Epidermal melanocyte (primary cell): Measurements from ENCODE around the gene EEFSEC.

Experiments used
- DNase-seq: peaks from one replicate; pipeline ENCODE4 v3.0.0; 2011; ENCODE audit warnings: low spot score; ENCODE audit not compliant: insufficient read length

EEFSEC gene, protein sequence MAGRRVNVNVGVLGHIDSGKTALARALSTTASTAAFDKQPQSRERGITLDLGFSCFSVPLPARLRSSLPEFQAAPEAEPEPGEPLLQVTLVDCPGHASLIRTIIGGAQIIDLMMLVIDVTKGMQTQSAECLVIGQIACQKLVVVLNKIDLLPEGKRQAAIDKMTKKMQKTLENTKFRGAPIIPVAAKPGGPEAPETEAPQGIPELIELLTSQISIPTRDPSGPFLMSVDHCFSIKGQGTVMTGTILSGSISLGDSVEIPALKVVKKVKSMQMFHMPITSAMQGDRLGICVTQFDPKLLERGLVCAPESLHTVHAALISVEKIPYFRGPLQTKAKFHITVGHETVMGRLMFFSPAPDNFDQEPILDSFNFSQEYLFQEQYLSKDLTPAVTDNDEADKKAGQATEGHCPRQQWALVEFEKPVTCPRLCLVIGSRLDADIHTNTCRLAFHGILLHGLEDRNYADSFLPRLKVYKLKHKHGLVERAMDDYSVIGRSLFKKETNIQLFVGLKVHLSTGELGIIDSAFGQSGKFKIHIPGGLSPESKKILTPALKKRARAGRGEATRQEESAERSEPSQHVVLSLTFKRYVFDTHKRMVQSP

DNA sequence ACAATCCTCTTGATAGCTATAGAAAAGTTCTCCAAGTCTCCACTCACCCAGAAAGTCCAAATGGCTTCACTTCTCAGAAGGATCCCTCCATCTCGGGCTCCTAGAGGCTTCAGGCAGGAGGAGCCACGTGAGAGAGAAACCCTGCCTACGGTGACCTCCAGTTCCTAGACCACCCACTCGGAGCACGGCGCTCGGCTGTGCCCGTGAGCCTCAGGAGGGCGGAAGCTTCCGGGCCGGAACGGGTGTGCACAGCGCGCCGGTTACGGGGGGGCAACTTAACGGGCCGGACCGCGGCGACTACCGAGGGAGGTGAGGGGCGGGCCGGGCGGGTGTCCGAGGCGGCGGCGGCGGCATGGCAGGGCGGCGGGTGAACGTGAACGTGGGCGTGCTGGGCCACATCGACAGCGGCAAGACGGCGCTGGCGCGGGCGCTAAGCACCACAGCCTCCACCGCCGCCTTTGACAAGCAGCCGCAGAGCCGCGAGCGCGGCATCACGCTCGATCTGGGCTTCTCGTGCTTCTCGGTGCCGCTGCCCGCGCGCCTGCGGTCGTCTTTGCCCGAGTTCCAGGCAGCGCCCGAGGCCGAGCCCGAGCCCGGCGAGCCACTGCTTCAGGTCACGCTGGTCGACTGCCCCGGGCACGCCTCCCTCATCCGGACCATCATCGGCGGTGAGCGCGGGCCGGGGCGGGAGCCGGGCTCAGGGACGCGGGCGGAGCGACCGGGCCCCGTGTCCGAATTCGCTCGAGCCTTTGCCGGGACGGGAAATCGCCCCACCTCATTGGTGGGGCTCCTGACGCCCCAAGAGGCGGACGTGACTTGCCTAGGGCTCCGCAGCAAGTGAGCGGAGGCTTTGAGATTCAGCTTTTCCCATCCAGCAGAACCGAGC, at the start of gene EEFSEC:
Gene EEFSEC (plus strand): TSS at position 326 of the 886 bp plus-strand sequence. CDS start 27 bp downstream, at position 353.
- DNase-seq: peak; percentile 24

DNA sequence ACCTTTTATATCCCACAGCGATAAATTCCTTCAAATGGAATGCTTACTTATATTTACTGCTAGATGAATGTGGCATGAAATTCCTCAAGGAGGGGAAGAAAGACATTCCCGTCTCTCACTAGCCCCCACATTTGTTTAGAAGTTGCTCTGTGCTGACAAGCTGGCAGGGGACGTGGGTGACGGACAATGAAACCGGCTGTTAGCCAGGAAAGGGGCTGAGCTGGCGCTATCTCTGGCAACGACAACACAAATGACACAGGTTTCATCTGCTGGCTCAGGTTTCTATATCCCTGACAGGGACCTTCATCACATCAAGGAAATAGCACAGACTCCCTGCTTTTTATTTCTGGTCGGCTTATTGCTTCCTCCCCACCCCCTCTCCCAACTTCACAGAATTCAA, 45.4 kb upstream of the EEFSEC start:
- no peak for DNase-seq

DNA sequence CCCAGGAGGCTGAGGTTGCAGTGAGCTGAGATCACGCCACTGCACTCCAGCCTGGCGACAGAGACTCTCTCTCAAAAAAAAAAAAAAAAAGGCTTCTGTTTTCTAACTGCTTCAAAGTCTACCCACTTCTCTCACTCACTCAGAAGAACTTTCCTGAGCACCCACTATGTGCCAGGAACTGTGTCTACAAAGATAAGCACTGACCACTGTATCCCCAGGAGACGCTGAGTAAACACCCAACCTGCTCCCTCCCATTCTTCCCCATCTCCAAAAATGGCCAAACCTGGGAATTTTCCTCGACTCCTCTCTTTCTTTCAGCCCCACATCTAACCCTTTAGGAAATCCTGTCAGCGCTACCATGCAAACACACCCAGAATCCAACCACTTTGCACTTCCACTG, 42.1 kb upstream of the EEFSEC start:
- no peak for DNase-seq

DNA sequence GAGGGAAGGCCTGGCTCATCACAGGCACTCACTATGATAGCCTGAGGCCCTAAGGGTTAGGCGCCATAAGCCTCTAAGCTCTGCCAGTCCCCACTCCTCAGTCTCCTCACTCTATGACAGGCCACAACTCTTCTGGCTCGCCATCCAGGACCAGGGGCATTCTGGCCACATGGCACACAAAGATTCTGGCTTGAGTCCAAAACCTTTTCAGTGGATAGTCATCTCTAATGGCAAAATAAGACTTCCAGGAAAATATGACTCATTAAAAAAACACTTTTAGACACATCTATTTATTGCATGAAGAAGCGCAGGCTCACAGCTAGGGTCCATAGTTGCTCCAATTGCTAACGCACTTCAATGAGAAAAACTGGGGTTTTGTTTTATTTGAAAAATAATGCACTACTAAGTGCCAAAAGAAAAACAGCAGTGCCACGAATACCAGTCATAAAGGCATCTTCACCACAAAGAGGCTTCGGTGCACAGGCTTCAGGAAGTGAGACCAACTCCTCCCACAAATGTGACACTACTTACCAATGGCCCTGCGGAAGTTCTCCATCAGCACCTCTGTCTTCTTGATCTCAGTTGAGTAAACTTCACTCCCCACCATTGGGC, 40.8 kb upstream of the EEFSEC start:
- peak; percentile 37 for DNase-seq

DNA sequence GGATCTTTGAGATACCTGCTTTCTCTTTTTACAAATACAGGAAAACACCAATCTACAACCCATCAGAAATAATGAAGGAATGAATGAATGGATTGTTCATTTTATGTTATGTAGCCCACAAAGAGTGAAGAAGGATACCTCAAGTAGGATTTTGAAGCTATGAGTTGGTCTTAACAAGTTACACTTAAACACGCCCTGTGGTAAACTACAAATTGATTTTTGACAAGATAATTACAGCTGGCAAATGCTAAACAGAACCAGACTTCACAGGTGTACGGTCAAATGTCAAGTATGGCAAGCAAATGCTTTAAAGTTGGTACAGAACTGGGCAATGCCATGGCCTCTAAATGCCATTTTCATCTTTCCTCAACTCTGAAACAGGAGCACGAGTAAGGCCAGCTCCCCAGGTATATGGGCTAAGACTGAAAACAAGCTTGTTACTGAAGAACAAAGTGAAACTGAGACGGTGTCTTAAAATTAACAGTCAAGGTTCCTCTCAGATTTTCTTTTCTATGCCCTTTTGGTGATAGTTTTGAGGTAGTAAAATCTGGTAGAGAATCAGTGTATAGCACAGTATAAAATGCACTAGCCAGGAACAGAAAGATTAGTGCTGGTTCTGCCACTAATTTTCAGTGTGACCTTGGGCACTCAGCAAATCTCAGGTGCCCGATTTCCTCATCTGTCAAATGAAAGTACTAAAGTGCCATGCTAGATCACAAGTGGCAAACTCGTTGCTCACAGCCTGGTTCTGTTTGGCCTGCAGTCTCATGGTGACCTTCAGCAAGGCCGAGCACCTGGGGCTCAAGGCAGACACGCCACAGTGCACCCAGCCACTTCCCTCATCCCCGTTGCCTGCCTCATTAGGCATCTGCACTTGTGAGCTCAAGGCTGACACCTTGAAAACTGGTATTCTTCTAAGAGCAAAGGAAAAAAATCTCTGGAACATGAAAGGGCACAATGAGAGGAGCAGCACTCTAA, 39.2 kb upstream of the EEFSEC start:
- no peak for DNase-seq

DNA sequence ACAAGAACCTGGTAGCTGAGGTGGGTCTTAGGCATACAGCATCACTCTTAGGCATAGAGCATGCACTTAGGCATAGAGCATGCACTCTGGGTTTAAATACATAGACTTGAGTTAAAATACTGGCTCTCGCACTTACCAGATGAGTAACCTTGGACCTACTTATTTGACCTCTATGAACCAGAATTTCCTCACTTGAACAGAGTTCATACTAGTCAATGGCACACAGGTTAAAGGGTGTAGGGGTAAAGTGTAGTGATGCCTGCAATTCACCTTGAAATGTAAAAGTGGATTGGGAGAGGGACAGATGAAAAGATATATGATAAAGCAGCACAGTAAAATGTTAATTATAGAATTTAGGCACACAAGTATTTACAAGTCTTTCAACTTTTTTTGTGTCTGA, 31.3 kb upstream of the EEFSEC start:
- DNase-seq: no peak

DNA sequence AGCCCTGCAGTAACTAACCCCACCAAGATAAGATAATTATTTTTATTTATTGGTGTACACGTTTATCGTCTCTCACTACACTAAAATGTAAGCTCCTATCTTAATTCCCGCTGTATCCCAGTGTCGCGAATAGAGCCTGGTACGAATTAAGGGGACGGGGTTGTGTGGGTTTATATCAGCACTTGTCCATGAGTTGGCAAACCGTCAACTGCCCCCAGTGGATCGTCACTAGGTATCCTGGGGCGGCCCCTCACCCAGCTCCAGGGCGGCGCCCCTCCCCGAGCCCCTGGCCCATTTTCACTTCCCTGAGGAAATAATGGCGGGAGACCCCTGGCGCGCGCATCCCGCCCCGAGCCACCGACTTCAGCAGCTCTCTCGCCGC, 30.1 kb upstream of the EEFSEC start:
- no peak for DNase-seq

DNA sequence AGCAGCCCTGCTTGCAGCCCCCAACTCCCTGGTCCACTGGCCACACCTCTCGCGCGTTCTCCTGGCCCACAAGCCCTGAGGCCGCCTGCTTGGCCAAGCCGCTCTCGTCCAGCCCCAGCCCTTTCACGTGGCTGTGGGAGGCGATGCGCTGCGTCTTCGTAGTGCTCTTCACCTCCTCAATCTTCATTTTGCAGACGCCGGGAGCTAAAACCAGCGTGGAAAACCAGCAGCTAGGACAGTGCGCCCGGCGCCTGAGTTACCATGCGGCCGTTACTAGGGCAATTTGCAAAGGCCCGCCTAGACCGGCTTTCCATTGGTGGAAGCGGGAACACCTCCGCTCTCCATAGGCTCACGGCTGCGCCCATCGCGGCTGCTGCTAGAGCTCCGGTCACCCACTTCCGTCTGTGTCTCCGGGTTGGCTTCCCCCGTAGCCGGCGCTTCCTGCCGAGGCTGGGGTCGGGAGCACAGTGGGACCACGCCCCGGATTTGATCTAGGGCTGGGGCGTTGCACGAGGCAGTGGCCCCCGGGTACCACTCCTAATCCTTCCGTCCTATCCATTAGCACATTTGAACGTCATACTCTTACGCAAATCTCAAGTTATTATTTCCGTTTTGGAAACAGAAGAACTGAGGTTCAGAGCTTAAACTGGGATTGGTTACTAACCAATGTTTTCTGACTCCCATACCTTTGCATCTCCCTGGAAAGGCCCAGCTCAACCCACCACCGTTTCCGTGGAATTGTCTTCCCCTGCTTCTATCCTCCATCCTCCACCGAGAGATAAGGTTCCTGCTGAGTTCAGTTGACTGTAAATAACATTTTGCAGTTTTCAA, 29.5 kb upstream of the EEFSEC start, which contains the start of gene RUVBL1:
Gene RUVBL1 (minus strand): TSS at position 275 of the 831 bp plus-strand sequence. CDS start 88 bp downstream, at position 187.
- DNase-seq: peak; percentile 98

DNA sequence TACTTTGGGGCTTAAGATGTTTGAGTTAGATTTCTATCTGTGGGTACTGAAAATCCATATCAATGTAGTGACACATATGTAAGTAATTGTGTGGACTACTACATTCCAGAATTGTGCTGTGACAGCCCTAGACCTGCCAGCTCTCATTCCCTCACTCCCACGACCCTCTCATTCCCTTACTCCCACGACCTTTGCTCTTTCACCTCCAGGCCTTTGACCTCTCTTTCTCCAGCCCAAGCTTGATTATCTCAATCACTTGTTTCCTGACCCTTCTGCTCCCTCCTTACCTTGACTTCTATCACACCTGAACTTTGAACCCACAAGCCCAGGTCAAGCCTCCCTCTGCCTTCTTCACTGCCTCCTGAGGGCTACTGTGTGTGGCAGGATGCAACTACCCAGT, 26.0 kb upstream of the EEFSEC start:
- DNase-seq: no peak

DNA sequence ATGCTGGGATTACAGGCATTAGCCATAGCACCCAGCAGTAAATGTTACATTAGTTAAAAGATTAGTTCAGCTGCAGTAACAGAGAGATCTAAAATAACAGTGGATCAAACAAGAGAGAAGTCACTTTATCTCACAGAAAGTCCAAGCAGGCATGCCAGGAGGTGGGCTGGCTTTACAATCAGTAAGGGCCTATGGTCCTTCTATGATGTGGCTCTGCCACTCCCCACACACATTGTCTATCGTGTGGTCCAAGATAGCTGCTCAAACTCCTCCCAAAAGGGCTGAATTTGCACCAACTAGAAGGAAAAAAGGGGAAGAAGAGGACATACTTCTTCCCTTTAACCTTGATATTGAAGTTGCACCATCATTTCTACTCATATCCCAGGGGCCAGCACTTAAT, 25.0 kb upstream of the EEFSEC start:
- DNase-seq: no peak

DNA sequence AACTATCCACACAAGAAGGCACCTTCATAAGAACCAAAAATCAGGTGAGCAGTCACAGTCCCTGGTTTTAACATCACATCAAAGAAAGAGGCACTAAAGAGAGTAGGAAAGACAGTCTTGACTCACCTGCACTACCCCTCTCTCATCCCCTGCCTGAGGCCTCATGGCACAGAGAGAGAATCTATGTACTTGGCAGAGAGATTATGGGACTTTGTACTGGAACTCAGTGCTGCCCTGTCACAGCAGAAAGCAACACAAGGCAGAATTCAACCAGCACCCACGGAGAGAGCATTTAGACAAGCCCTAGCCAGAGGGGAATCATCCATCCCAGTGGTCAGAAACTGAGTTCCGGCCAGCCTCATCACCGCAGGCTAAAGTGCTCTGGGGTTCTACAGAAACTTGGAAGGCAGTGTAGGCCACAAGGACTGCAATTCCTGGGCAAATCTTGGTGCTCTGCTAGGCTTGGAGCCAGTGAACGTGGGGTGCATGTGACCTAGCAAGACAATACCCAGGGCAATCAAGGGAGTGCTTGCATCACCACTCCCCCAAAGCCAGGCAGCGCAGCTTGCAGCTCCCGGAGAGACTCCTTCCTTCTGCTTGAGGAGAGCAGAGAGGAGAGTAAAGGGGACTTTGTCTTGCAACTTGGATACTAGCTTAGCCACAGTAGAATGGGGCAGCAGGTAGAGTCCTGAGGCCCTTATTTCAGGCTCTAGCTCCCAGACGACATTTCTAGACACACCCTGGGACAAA, 21.2 kb upstream of the EEFSEC start:
- DNase-seq: no peak

DNA sequence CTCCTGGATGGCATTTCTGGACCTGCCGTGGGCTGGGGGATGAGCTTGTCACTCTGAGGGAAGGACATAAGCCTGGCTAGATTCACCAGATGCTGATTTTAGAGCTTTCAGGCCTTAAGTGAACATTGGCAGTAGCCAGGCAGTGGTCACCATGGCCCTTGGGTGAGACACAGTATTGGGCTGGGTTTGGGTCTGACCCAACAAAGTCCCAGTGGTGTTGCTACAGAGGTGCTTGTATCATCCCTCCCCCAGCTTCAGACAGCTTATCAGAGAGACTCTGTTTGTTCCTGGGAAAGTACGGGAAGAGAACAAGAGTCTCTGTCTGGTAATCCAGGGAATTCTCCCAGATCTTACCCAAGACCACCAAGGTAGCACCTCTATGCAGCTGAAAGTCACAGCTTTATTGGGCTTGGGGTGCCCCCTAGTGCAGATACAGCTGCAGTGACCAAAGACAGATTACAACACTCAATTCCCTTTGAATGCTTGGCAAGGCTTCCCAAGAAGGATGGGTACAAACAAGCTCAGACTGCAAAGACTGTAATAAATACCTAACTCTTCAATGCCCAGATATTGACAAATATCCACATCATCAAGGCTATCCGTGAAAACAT, 19.9 kb upstream of the EEFSEC start:
- no peak for DNase-seq

DNA sequence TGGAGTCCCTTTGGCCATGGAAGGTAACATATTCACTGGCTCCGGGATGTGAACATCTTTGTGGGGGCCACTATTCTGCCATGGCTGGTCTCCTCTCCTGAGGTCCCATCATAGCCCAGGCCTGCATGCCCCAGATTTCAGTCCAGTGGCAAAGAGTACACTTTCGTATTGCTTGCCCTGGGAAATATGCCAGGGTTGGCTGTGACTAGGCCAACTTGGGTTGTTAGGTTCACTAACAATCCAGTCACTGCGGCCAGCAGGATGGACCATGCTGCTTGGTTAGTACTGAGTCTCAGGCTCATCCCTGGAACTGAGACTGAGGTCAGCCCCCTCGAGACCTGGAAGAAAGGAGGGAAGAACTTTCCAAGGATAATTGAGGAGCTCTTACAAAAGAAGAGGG, 9.8 kb upstream of the EEFSEC start:
- no peak for DNase-seq

DNA sequence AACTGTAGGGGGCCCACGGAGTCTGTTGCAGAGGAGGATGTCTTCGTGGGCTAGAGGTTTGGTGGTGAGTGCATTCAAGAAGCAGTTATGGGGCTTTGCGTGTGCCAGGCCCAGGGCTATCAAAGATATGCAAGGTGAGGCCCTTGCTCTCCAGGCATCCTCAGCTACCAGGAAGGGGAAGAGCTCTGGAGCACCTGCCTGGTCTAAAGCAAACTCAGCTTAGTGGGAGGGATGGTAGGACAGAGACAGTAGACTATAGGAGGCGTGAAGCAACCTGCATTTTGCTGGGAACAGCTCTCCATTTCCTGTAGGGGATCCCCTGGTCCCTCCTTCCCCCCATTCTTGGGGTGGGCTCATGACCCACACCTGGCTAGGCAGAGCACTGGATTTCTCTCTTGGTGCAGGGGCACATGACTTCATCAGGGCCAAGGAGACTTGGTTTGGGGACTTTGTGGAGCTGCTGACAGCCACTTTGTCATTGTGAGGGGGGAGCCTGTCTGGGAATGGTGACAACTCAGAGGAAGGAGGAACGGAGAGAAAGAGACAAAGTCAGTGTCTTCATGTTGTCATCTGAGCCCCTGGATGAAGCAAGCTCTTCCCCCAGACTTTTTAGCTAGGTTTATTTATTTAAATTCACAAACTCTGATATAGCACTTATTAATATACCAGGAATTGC, 8.6 kb upstream of the EEFSEC start:
- no peak for DNase-seq

DNA sequence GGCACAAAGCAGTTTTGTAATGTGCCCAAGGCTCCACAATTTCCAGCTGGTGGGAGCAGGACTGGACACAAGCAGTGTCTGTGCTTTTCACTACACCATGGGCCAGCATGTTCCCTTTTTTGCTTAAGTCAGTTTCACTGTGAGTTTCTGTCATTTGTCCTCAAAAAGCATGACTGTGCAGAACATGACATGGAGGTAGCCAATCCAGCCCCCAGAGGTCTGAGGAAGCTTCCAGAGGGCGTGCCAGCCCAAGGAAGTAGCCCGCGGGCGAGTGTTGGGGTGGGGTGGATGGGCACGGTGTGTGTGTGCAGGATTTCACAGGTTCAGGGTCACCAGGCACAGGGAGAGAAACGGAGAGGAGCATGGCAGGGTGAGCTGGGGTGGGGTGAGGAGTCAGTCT, 8.0 kb upstream of the EEFSEC start:
- DNase-seq: no peak

DNA sequence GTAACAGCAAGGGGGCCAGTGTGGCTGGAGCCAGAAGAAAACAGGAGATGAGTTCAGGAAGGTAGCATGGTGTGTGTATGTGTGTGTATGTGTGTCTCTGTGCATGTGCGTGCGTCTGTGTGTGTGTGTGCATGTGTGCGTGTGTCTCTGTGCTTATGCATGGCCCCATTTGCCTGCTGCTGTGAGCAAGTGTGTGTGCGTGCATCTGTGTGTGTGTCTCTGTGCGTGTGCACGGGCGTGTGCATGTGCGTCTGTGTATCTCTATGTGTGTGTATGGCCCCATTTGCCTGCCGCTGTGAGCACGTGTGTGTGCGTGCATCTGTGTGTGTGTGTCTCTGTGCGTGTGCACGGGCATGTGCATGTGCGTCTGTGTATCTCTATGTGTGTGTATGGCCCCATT, 7.1 kb upstream of the EEFSEC start:
- DNase-seq: no peak

DNA sequence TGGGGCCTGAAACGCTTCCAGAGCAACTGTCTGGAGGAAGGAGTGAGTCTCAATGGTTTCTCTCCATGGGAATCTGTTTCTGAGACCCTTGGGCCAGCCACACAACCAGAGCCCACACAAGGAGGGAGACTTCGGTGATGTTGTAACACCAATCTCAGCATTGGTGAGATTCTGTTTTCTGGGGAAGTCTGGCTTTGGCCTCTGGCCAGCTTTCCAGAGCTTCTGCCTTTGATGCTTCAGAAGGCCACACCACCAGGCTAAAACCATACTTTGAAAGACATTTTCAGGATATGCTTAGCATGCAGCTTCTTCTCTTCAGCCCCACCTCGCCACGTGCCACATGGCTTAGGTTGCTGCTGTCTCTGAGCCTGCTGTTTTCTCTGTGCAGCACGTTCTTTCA, 3.6 kb upstream of the EEFSEC start:
- DNase-seq: no peak

DNA sequence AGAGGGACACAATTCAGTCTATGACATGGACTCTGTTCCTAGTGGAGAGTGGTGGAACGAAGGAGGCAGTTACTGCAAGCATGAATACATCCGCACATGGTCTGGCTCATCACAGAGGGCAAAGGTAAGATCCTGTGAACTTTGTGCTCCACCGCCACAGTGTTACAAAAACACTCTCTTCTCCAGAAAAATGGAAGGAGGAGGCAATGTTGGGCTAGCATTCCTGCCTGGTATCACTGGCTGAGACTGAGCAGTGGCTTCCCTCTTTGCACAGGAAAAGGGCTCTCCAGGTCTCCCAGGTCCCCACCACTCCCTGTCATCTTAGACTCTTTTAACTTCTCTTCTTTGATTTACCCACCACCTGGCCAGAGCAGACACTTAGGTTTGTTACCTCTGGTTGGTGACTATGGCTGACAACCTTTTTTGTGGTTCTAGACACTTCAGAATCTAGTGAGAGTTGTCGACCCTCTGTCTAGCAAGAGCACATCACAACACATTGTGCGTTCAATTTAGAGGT, 1.5 kb upstream of the EEFSEC start:
- no peak for DNase-seq
